A549 treated with dexamethasone at 1 μM for 4 hours (cell line): ENCODE results near the gene MISP. TPM values are rescaled to one million over a fixed set of nuclear protein-coding genes. Genes with fewer than 3 reads are reported as not detected.

Experiments
- total RNA-seq: library from RNA; stranded (reverse); fragments of 200-300 nt; extraction: Qiagen RNA extraction; gene quantifications from 5 replicates; pipeline ENCODE4 v1.2.3, GENCODE V29; 2022

MISP gene
- total RNA-seq, result 60.7 to 84.1 TPM (median 81.1 TPM) in 5 replicates

GRCh38 chr19:750640-751423, at the start of gene MISP:
MISP (plus strand) TSS chr19:751112; CDS start chr19:756947, 5,835 bp downstream.

GRCh38 chr19:708154-709143, 42.5 kb upstream of the MISP start, which contains the start of gene PALM:
PALM (plus strand) TSS chr19:708935; CDS start chr19:709147, 212 bp downstream.

GRCh38 chr19:796692-797527, 46.0 kb downstream of the MISP start, which contains the start of gene PTBP1:
PTBP1 (plus strand) TSS chr19:797452; CDS start chr19:797498, 46 bp downstream.

Other genes starting within 250 kb of the MISP start
- gene TPGS1, start 243.6 kb upstream of the MISP start, total RNA-seq, result 9.8 to 14.9 TPM (median 12.2 TPM) in 5 replicates
- gene CDC34, start 219.4 kb upstream of the MISP start, total RNA-seq, result 58.4 to 88.6 TPM (median 84.7 TPM) in 5 replicates
- 0.19 to 0.32 TPM (median 0.23 TPM) in 4 of 5 replicates, not detected in the other for gene GZMM, start 207.1 kb upstream of the MISP start, total RNA-seq
- 604 to 721 TPM (median 693 TPM) in 5 replicates for gene BSG, start 178.5 kb upstream of the MISP start, total RNA-seq
- gene HCN2, start 161.2 kb upstream of the MISP start, total RNA-seq, result 22.0 to 39.5 TPM (median 33.9 TPM) in 5 replicates
- gene POLRMT, start 117.6 kb upstream of the MISP start, total RNA-seq, result 68.6 to 97.5 TPM (median 89.4 TPM) in 5 replicates
- 0.26 to 0.68 TPM (median 0.39 TPM) in 5 replicates for gene FGF22, start 111.2 kb upstream of the MISP start, total RNA-seq
- gene RNF126, start 87.9 kb upstream of the MISP start, total RNA-seq, result 48.1 to 71.4 TPM (median 68.3 TPM) in 5 replicates
- gene FSTL3, start 74.7 kb upstream of the MISP start, total RNA-seq, result 215 to 309 TPM (median 261 TPM) in 5 replicates
- gene PRSS57, start 55.7 kb upstream of the MISP start, total RNA-seq, result 0.14 TPM in 1 of 5 replicates, not detected in the others
- 11.0 to 17.2 TPM (median 15.6 TPM) in 5 replicates for gene PALM, start 42.2 kb upstream of the MISP start, total RNA-seq
- gene PTBP1, start 46.3 kb downstream of the MISP start, total RNA-seq, result 179 to 224 TPM (median 212 TPM) in 5 replicates
- 2.6 to 5.1 TPM (median 3.6 TPM) in 5 replicates for gene PLPPR3, start 70.8 kb downstream of the MISP start, total RNA-seq
- 0.20 to 0.28 TPM (median 0.24 TPM) in 4 of 5 replicates, not detected in the other for gene AZU1, start 76.7 kb downstream of the MISP start, total RNA-seq
- 0.17 to 0.66 TPM (median 0.42 TPM) in 5 replicates for gene PRTN3, start 89.9 kb downstream of the MISP start, total RNA-seq
- gene ELANE, start 101.2 kb downstream of the MISP start, total RNA-seq, result 0.09 to 0.23 TPM (median 0.17 TPM) in 4 of 5 replicates, not detected in the other
- 10.1 to 20.7 TPM (median 16.8 TPM) in 5 replicates for gene CFD, start 108.6 kb downstream of the MISP start, total RNA-seq
- gene MED16, start 142.1 kb downstream of the MISP start, total RNA-seq, result 12.6 to 23.8 TPM (median 22.5 TPM) in 5 replicates
- not detected in 5 replicates for gene RNU6-9, start 142.4 kb downstream of the MISP start, total RNA-seq
- 24.0 to 40.9 TPM (median 35.3 TPM) in 5 replicates for gene R3HDM4, start 162.1 kb downstream of the MISP start, total RNA-seq
- gene KISS1R, start 166.2 kb downstream of the MISP start, total RNA-seq, result 0.19 to 0.43 TPM (median 0.21 TPM) in 5 replicates
- 2.8 to 6.6 TPM (median 5.6 TPM) in 5 replicates for gene ARID3A, start 174.9 kb downstream of the MISP start, total RNA-seq
- 39.8 to 62.3 TPM (median 57.5 TPM) in 5 replicates for gene WDR18, start 233.2 kb downstream of the MISP start, total RNA-seq
- 1.7 to 3.9 TPM (median 3.0 TPM) in 5 replicates for gene GRIN3B, start 249.3 kb downstream of the MISP start, total RNA-seq